Kidney (tissue), 14 donors: ENCODE measurements around the gene CTCFL. TPM values are rescaled to one million over a fixed set of nuclear protein-coding genes. Genes with fewer than 3 reads are reported as not detected.

Experiments
- DNase-seq, 5 donors: peaks; one replicate each; pipeline ENCODE4 v3.0.0-alpha.2; 2013 to 2020
- FAIRE-seq: peaks from 2 replicates; lab custom pipeline; 2012; peaks lifted over from hg19 to GRCh38; lab: Jason Lieb, UNC
- H3K27ac ChIP-seq, 2 donors: one replicate each; pipeline ENCODE4 v1.7.0; 2013; ENCODE audit warnings: low read depth in 2 of 2, low read length in 2 of 2, inconsistent platforms in 1 of 2
- H3K27me3 ChIP-seq: one replicate; pipeline ENCODE4 v1.7.1; 2013; ENCODE audit warnings: low read length, inconsistent platforms; ENCODE audit not compliant: control insufficient read depth, insufficient read depth
- H3K36me3 ChIP-seq, 3 donors: one replicate each; pipeline versions ENCODE4 v1.7.0 to v1.7.1; 2013; ENCODE audit warnings: low read length in 3 of 3, control low read depth in 1 of 3, inconsistent platforms in 1 of 3; ENCODE audit not compliant: insufficient read depth in 3 of 3, control insufficient read depth in 2 of 3
- H3K4me1 ChIP-seq, 3 donors: one replicate each; pipeline versions ENCODE4 v1.7.0 to v1.7.1; 2013; ENCODE audit warnings: low read length in 3 of 3, inconsistent platforms in 1 of 3, low read depth in 1 of 3; ENCODE audit not compliant: control insufficient read depth in 2 of 3, insufficient read depth in 2 of 3
- H3K4me3 ChIP-seq, 3 donors: one replicate each; pipeline versions ENCODE4 v1.7.0 to v1.8.1; 2013; ENCODE audit warnings: low read length in 3 of 3, control low read depth in 1 of 3, inconsistent platforms in 1 of 3
- H3K9ac ChIP-seq, 3 donors: one replicate each; pipeline versions ENCODE4 v1.7.0 to v1.7.1; 2013; ENCODE audit warnings: low read length in 3 of 3, control low read depth in 1 of 3, inconsistent platforms in 1 of 3
- H3K9me3 ChIP-seq, 3 donors: one replicate each; pipeline versions ENCODE4 v1.7.0 to v1.7.1; 2013; ENCODE audit warnings: low read length in 3 of 3, control low read depth in 1 of 3, inconsistent platforms in 1 of 3; ENCODE audit not compliant: control insufficient read depth in 2 of 3, insufficient read depth in 1 of 3
- intact Hi-C: fragments of 100-400 bp; cut with DNase I; formaldehyde crosslinking; loops from one replicate; pipeline ENCODE4 v1.11.1; 2022
- polyA plus RNA-seq: library from polyadenylated mRNA; stranded (reverse); fragments of 350-450 nt; fragmentation: Illumina TruSeq; extraction: RNeasy Lipid Tissue Mini Kit (QIAGEN cat#74804); gene quantifications from one replicate; pipeline ENCODE4 v1.2.3, GENCODE V29; 2014; ENCODE audit warnings: low read depth, low replicate concordance; ENCODE audit not compliant: insufficient read depth
- total RNA-seq: library from RNA; stranded (reverse); fragmentation: NEBNext Ultra II Directional; extraction: Animal tissue kit (Norgen Biotek cat#: 25700); gene quantifications from one replicate; pipeline ENCODE4 v1.2.1, GENCODE V29; 2021
- TF ChIP-seq, protein P1 (sequence below): IDR thresholded peaks from 3 replicates; pipeline ENCODE4 v1.5.1; 2012; ENCODE audit warnings: mild to moderate bottlenecking, moderate library complexity, borderline replicate concordance; ENCODE audit not compliant: insufficient read depth; ENCODE audit errors: extremely low read depth
- donor health status: control.
- donor health status: control.
- donor health status: control.
- donor health status: control.
- donor health status: control.
- donor health status: DM: yes; HTN: yes; CAD: no.
- donor health status: Normal renal cell carcinoma (clear cell type).

CTCFL gene
- total and polyA plus RNA-seq, 2 donors from 2014 or later: not detected

DNA sequence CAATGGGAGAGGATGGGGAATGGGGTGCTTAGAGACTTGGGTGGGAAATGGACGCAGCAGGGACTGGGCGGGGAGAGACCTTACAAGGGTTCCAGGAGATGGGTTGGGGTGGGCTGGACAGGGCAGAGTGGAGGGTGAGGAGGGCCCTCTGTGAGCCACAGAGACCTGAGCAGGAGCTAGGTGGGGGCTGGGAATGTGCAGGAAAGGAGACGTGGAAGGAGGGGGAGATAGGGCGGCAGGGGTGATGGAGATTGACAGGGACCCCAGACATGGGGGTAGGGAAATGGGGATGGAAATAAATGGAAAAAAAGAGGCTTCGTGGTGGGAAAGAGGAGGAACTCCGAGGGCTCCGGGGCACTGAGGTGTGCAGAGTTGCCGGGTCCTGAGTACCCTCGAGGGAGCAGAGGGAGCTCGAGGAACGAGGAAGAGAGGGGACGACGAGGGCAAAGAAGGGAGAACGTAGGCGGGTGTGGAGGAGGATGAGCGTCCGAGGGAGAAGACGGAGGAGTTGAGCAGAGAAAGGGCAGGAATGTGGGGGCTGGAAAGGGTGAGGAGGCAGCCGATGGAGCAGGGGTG is 2.0 kb upstream of the CTCFL start:
- H3K4me1 ChIP-seq: peaks cover 0 to 2% (median 0%) of the 10 kb centered on the region in 3 donors
- H3K4me3 ChIP-seq: no peak overlapping the region
- no peaks in the 10 kb centered on the region for H3K36me3 ChIP-seq
- TF ChIP-seq, protein P1, sequence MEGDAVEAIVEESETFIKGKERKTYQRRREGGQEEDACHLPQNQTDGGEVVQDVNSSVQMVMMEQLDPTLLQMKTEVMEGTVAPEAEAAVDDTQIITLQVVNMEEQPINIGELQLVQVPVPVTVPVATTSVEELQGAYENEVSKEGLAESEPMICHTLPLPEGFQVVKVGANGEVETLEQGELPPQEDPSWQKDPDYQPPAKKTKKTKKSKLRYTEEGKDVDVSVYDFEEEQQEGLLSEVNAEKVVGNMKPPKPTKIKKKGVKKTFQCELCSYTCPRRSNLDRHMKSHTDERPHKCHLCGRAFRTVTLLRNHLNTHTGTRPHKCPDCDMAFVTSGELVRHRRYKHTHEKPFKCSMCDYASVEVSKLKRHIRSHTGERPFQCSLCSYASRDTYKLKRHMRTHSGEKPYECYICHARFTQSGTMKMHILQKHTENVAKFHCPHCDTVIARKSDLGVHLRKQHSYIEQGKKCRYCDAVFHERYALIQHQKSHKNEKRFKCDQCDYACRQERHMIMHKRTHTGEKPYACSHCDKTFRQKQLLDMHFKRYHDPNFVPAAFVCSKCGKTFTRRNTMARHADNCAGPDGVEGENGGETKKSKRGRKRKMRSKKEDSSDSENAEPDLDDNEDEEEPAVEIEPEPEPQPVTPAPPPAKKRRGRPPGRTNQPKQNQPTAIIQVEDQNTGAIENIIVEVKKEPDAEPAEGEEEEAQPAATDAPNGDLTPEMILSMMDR: no peak
- no peak overlapping the region for H3K27ac ChIP-seq
- no peaks in the 10 kb centered on the region for H3K9me3 ChIP-seq
- intact Hi-C loops: no loop called here
- FAIRE-seq (no peak), DNase-seq (peak in 4 of 5 donors; percentile 56 to 73 (median 64))
- no peak overlapping the region for H3K9ac ChIP-seq
- no peaks in the 10 kb centered on the region for H3K27me3 ChIP-seq

DNA sequence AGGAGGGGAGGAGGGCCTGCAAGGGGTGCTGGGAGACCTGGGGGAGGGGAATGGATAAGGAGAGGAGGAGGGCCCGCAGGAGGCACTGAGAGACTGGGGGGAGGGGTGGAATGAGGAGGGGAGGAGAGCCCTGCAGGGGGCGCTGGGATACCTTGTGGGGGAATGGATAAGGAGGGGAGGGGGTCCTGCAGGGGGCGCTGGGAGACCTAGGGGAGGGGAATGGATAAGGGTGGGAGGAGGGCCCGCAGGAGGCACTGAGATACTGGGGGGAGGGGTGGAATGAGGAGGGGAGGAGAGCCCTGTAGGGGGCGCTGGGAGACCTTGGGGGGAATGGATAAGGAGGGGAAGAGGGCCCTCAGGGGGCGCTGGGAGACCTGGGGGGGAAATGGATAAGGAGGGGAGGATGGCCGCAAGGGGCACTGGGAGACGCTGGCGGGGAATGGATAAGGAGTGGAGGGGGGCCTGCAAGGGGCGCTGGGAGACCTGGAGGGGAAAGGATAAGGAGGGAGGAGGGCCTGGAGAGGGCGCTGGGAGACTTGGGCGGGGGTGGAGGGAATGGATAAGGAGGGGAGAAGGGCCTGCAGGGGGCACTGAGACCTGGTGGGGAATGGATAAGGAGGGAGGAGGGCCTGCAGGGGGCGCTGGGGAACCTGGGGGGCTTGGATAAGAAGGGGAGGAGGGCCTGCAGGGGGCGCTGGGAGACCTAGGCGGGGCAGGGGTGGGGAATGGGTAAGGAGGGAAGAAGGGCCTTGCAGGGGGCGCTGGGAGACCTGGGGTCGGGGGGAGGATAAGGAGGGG is 1.3 kb upstream of the CTCFL start:
- H3K9ac ChIP-seq: no peak overlapping the region
- no peaks in the 10 kb centered on the region for H3K9me3 ChIP-seq
- H3K27ac ChIP-seq: no peak overlapping the region
- TF ChIP-seq, protein P1: no peak
- H3K4me3 ChIP-seq: no peak overlapping the region
- intact Hi-C loops: no loop called here
- H3K4me1 ChIP-seq: peaks cover 0 to 2% (median 0%) of the 10 kb centered on the region in 3 donors
- FAIRE-seq (no peak), DNase-seq (peak in 3 of 5 donors; percentile 33 to 86 (median 40))
- no peaks in the 10 kb centered on the region for H3K27me3 ChIP-seq
- H3K36me3 ChIP-seq: no peaks in the 10 kb centered on the region

DNA sequence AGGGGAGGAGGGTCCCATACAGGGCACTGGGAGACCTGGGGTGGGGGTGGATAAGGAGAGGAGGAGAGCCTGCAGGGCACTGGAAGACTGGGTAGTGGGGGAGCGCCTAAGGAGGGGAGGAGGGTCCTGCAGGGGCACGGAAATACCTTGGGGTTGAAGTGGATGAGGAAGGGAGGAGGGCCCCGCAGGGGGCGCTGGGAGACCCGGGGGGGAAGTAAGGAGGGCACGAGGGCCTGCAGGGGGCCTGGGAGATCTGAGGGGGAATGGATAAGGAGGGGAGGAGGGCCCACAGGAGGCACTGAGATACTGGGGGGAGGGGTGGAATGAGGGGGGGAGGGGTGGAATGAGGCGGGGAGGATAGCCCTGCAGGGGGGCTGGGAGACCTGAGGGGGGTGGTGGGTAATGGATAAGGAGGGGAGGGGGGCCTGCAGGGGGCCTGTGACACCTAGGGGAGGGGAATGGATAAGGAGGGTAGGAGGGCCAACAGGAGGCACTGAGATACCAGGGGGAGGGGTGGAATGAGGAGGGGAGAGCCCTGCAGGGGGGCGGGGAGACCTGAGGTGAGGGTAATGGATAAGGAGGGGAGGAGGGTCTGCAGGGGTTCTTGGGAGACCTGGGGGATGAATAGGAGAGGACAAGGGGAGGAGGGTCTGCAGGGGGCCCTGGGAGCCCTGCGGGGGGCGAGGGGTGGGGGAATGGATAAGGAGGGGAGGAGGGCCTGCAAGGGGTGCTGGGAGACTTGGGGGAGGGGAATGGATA is 567 bp upstream of the CTCFL start:
- H3K27me3 ChIP-seq: no peaks in the 10 kb centered on the region
- H3K9ac ChIP-seq: no peak overlapping the region
- no peak overlapping the region for H3K27ac ChIP-seq
- intact Hi-C loops: no loop called here
- peaks cover 0 to 2% (median 0%) of the 10 kb centered on the region in 3 donors for H3K4me1 ChIP-seq
- peak in 1 of 5 donors; percentile 64 for DNase-seq
- FAIRE-seq: no peak
- no peaks in the 10 kb centered on the region for H3K36me3 ChIP-seq
- H3K9me3 ChIP-seq: no peaks in the 10 kb centered on the region
- no peak overlapping the region for H3K4me3 ChIP-seq
- TF ChIP-seq, protein P1: no peak
